GM18951 (cell line): Measurements from ENCODE around the gene TOP1.

ENCODE experiments used
- POLR2A ChIP-seq: IDR thresholded peaks from 4 replicates; pipeline ENCODE4 v1.6.1; 2011; ENCODE audit warnings: mild to moderate bottlenecking; ENCODE audit not compliant: insufficient read length, insufficient read depth; ENCODE audit errors: extremely low read depth
- in situ Hi-C: fragments of 300-500 bp; cut with MboI; formaldehyde crosslinking; loops from one replicate; pipeline ENCODE4 v1.12.0; 2022; ENCODE audit warnings: low sequenced_read_pairs, mixed read lengths, inconsistent platforms; ENCODE audit not compliant: unreplicated experiment

The TOP1 gene

DNA sequence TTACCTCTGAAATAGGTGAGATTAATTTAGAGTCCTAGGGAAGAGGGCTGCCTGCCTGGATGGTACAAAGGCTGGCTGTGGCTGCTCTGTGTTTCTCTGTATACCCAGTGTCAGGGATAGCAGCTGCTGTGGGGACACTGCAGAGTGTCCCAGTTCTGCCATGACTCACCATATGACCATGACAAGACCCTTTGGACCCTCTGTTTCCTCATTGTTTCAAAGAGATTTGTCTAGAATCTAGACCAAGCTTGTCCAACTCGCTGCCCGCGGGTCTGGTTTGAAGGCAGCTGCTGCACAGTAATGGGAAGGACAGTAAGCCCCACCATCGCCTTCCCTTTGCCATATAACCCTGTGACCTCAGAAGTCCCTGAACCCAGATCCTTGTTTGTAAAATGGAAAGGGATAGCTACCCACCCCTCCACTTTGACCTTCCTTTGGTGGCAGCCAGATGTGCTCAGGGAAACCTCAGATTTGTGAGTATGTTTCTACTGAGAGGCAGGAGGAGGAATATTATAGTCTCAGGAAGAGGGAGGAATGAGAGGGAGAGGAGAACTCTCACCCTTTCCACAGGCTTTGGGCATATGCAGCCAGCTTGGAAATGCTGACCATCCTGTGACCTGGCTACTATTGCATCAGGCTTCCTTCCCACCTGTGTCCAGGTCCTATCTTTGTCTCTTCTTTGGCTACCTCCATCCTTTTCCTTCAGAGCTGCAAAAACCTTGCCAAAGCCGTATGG lies 122.7 kb downstream of the TOP1 start:
- no peak for TF ChIP-seq POLR2A
- in situ Hi-C loops: no loop called here

DNA sequence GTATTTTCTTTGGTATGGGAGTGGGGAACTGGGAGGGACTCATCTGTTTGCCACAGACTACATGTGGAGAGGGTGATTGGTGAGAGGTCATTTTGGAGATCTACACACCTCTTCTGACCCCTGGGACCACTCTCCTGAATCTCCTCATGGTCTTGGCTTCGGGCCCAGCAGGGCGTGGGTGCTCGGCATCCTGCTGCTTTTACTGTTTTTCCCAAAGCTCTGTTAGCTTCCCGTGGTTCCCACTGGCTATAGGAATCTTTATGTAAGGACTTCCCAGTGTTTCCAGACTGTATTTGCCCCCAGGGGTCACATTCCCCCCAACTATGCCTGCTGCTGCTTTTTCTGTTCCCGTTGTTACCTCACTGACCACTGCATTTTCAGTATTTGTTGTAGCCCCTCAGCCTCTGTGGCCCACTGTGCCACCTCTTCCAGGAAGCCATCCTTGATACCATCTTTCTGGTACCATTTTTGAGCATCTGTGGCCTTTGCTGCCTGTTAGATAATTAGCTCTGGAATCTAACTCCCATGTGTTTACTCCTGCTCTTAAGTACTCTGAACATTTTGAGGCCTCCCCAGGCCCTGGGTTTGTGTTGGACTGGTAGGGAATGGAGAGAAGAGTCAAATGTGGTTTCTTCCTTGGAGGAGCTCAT lies 123.6 kb downstream of the TOP1 start:
- in situ Hi-C loops: no loop called here
- no peak for TF ChIP-seq POLR2A

DNA sequence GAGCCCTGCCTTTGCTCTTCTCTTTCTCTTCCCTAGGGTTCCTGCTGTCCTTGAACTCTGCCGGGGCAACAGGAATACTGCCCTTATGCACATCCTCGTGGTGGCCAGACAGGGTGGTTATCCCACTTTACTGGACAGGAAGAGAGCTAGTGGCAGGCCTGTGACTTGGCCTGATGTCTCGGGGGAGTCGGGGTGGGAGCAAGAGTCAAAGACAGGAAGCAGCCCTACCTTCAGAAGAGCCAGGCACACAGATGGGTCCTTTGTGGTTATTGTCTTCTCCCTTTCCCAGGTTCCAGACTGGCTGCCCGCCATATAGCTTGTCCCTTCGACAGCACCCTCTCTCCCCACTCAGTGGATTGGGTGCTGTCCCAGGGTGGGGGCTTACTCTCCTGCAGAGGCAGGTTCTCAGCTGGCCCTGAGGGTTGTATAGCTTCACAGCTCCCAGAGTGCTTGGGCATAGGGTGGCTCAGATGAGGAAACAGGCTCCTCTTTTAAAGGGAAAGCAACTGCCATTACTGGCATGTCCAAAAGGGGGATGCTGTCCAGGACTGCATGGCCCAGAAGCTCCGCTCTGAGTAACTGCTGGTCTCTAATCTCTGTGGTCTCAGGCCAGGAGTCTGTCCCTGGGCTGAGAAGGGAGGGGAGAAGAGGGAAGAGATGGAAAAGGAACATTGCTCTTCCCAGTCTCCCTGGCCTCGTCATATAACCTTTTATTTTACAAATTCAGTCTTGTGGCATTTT lies 126.0 kb downstream of the TOP1 start:
- in situ Hi-C loops: no loop called here

DNA sequence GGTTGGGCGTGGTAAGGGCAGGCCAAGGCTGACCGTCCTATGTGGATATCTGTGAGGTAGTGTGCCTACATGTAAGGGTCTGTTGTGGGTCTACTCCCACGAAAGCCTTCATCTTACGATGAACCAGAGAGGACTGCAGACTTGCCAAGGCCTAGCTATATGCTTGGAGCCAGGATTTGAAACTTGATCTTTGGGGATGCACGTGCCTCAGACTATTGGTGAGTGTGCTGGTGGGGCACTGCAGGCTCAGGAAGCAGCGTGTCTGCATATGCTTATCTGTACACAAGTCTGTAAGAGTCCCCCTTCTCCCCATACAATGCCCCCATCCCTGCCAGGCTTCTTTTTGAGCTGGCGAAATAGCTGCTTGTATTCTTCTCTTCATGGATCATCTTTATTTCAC lies 126.6 kb downstream of the TOP1 start:
- in situ Hi-C loops: no loop called here
- no peak for TF ChIP-seq POLR2A

More for the DNA sequence above, 126.0 kb downstream of the TOP1 start:
- TF ChIP-seq POLR2A: no peak

DNA sequence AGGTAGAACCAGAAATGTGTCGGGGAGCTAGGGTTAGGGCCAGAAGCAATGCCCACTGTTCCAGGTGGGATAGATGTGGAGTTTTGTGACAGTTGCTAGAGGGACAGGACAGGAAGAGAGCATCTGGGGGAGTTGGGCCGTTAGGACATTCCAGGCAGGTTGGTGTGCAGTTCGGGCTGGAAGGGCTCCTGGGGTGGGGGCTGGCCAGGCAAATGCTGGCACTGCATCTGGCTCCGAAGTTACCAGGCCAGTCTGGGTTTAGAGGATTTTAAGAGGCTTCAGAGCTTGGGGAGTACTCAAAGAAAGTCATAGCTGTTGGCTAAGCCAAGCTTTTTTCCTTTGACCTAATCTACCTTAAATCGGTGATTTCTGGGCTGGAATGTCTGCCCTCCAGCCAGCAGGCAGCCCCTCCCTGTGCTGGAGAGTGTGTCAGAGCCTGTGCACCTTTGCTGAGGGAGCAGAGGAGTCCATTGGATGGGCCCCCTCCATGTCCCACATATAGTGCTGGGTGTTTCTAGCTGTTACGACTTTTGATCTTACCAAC lies 129.5 kb downstream of the TOP1 start:
- no peak for TF ChIP-seq POLR2A
- in situ Hi-C loops: no loop called here

DNA sequence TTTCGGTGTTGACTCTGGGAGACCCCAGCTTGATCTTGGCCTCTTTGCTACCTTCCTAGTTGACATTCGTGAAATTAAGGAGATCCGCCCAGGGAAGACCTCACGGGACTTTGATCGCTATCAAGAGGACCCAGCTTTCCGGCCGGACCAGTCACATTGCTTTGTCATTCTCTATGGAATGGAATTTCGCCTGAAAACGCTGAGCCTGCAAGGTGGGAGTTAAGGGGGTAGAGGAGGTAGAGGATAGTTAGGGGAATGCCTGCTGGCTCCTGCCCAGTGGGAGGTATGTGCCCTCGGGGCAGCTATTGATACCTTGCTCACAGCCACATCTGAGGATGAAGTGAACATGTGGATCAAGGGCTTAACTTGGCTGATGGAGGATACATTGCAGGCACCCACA lies 130.9 kb downstream of the TOP1 start:
- in situ Hi-C loops: no loop called here
- TF ChIP-seq POLR2A: no peak

DNA sequence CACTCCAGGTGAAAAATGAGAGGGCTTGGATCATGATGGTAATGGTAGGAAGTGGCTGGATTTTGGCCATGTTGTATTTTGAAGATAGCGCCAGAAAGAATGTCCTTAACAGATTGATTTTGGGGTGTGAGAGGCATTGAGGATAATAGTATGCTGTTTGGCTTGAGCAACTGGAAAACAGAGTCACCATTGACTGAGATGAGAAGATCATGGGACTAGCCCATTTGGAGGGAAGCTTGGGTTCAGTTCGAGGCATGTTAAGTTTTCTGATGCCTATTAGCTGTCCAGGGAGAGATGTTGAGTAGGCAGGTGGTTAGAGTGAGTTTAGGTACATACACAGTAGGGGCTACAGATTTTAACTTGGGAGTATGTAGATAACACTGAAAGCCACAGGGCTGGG lies 132.1 kb downstream of the TOP1 start:
- in situ Hi-C loops: no loop called here
- no peak for TF ChIP-seq POLR2A

DNA sequence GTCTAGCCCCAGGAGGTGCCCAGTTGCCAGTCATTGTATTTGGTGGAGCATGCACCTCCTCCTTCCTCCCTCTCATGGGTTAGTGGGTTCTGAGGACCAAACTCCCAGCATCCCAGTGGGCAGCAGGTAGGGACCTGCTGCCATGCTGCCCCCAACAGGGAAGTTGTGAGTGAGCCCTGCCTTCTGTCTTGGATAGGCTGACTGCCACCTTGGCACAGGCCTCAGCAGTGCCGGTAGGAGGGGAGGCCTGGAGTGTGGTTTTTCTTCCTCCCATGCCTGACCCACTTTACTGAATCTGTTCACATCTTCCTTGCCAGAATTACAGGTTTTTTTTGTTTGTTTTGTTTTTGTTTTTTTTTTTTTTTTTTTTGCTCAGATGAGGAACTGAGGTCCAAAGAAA lies 133.3 kb downstream of the TOP1 start:
- no peak for TF ChIP-seq POLR2A
- in situ Hi-C loops: no loop called here

DNA sequence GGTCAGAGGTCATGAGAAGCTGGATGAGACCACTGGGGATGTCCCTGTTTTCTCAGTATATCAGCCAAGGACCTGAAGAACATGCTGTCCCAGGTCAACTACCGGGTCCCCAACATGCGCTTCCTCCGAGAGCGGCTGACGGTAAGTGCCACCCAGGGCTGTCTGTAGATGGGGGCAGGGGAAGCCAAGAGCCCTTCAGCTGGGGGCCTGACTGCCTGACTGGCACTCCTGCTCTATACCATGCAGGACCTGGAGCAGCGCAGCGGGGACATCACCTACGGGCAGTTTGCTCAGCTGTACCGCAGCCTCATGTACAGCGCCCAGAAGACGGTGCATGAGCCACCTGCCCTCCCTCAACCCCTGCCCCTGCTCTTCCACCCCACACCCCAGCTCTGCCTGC lies 133.8 kb downstream of the TOP1 start:
- in situ Hi-C loops: no loop called here

DNA sequence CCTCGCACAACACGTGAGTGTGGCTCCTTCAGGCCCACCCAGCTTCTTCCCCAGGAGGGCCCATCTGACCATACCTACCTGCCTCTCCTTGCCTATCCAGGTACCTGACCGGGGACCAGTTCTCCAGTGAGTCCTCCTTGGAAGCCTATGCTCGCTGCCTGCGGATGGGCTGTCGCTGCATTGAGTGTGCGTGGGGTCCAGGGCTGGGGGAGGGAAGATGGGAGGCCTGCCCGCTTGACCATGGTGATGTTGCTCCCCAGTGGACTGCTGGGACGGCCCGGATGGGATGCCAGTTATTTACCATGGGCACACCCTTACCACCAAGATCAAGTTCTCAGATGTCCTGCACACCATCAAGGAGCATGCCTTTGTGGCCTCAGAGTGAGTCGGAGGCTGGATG lies 135.2 kb downstream of the TOP1 start:
- no peak for TF ChIP-seq POLR2A
- in situ Hi-C loops: no loop called here

More for the DNA sequence above, 133.8 kb downstream of the TOP1 start:
- TF ChIP-seq POLR2A: no peak

DNA sequence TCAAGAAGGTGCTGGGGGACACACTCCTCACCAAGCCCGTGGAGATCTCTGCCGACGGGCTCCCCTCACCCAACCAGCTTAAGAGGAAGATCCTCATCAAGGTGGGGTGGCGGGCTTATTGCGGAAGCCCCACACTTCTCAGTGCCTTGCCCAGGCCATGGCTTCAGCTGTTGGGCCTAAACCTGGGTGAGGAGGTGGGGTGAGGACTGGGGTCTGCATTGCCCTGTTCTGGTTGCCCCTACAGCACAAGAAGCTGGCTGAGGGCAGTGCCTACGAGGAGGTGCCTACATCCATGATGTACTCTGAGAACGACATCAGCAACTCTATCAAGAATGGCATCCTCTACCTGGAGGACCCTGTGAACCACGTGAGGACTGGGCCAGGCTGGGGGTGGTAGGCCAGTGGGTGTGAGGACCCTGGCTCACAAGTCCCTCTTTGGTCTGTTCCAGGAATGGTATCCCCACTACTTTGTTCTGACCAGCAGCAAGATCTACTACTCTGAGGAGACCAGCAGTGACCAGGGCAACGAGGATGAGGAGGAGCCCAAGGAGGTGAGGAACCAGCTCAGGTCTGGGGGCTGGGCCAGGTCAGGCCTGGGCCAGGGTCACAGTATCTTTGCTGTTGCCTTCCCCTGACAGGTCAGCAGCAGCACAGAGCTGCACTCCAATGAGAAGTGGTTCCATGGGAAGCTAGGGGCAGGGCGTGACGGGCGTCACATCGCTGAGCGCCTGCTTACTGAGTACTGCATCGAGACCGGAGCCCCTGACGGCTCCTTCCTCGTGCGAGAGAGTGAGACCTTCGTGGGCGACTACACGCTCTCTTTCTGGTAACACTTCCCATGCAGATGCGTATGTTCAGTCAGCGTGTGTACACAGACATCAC lies 136.6 kb downstream of the TOP1 start:
- TF ChIP-seq POLR2A: no peak
- in situ Hi-C loops: no loop called here

DNA sequence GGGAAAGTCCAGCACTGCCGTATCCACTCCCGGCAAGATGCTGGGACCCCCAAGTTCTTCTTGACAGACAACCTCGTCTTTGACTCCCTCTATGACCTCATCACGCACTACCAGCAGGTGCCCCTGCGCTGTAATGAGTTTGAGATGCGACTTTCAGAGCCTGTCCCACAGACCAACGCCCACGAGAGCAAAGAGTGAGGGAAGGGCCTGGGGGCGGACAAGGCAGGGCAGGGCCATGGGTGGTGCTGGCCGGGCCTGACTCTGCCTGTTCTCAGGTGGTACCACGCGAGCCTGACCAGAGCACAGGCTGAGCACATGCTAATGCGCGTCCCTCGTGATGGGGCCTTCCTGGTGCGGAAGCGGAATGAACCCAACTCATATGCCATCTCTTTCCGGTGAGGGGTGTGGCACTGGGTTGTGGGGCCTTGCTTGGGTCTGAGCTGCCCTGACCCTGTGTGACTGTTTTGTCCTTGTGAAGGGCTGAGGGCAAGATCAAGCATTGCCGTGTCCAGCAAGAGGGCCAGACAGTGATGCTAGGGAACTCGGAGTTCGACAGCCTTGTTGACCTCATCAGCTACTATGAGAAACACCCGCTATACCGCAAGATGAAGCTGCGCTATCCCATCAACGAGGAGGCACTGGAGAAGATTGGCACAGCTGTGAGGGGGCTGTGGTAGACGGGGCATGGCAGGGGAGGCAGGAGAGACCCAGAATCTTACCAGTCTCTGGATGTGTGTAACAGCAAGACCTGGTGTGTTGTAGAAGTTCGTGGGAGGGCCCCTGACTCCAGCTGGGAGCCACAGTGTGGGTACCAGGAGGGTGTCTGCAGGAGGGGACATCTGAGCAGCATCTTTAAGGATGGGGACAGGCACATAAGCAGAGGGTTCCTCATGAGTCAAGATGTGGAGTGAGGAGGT lies 137.8 kb downstream of the TOP1 start:
- in situ Hi-C loops: no loop called here
- TF ChIP-seq POLR2A: no peak
